C4-2B (cell line): ENCODE measurements around the gene BCL2L1.

Source experiments
- ZFX ChIP-seq: fragments of 450-650 bp; IDR thresholded peaks from 2 replicates; pipeline ENCODE4 v1.6.1; 2017
- TF ChIP-seq, protein P1 (sequence below): fragments of 450-650 bp; conservative IDR thresholded peaks from 2 replicates; pipeline ENCODE4 v1.5.1; 2017; ENCODE audit warnings: mild to moderate bottlenecking

- TF ChIP-seq, protein P1, sequence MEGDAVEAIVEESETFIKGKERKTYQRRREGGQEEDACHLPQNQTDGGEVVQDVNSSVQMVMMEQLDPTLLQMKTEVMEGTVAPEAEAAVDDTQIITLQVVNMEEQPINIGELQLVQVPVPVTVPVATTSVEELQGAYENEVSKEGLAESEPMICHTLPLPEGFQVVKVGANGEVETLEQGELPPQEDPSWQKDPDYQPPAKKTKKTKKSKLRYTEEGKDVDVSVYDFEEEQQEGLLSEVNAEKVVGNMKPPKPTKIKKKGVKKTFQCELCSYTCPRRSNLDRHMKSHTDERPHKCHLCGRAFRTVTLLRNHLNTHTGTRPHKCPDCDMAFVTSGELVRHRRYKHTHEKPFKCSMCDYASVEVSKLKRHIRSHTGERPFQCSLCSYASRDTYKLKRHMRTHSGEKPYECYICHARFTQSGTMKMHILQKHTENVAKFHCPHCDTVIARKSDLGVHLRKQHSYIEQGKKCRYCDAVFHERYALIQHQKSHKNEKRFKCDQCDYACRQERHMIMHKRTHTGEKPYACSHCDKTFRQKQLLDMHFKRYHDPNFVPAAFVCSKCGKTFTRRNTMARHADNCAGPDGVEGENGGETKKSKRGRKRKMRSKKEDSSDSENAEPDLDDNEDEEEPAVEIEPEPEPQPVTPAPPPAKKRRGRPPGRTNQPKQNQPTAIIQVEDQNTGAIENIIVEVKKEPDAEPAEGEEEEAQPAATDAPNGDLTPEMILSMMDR = no peak
- TF ChIP-seq ZFX = no peak
Measured at GRCh38 chr20:31687777-31688176, 34.9 kb downstream of the BCL2L1 start.
